H1 (cell line): Measurements from ENCODE around the gene BPIFB2. TPM values are rescaled to one million over a fixed set of nuclear protein-coding genes. Genes with fewer than 3 reads are reported as not detected.

ENCODE experiments used
- CHD1 ChIP-seq: IDR thresholded peaks from 2 replicates; pipeline ENCODE4 v1.6.1; 2012; ENCODE audit warnings: low read depth, low read length, improper control_type of control experiment
- CTCF ChIP-seq, 3 experiments: IDR thresholded peaks; 1 replicate in 2 of 3; 2 replicates in 1 of 3; pipeline versions ENCODE4 v1.5.1 to v1.6.1; 2011; ENCODE audit warnings: low read length in 3 of 3, mild to moderate bottlenecking in 3 of 3, inconsistent platforms in 2 of 3, low read depth in 1 of 3, moderate library complexity in 1 of 3; ENCODE audit not compliant: insufficient read depth in 1 of 3; ENCODE audit errors: control extremely low read depth in 1 of 3
- HDAC2 ChIP-seq, 2 experiments: fragments of 300-600 bp in 1 of 2; sonication (generic) in 1 of 2; IDR thresholded peaks; 2 replicates each; pipeline ENCODE4 v1.6.1; 2011 to 2012; ENCODE audit warnings: low read depth in 2 of 2, low read length in 2 of 2, mild to moderate bottlenecking in 2 of 2, moderate library complexity in 2 of 2, borderline replicate concordance in 1 of 2, inconsistent platforms in 1 of 2
- HDAC6 ChIP-seq: IDR thresholded peaks from one replicate; pipeline ENCODE4 v1.7.1; 2012; ENCODE audit warnings: low read depth, mild to moderate bottlenecking, inconsistent platforms, low read length, moderate library complexity
- JUN ChIP-seq: IDR thresholded peaks from 2 replicates; pipeline ENCODE4 v1.6.1; 2011; ENCODE audit warnings: low read depth, mild to moderate bottlenecking, improper control_type of control experiment, low read length
- KDM4A ChIP-seq: IDR thresholded peaks from one replicate; pipeline ENCODE4 v1.7.1; 2012; ENCODE audit warnings: low read depth, mild to moderate bottlenecking, moderate library complexity, low read length, inconsistent platforms; ENCODE audit not compliant: severe bottlenecking
- NANOG ChIP-seq: IDR thresholded peaks from 2 replicates; pipeline ENCODE4 v1.6.1; 2011; ENCODE audit warnings: low read length, low read depth, mild to moderate bottlenecking, inconsistent platforms; ENCODE audit not compliant: insufficient read depth, poor library complexity, severe bottlenecking
- TBP ChIP-seq: IDR thresholded peaks from 2 replicates; pipeline ENCODE4 v1.6.1; 2011; ENCODE audit warnings: low read depth, low read length, improper control_type of control experiment
- TCF12 ChIP-seq: IDR thresholded peaks from 2 replicates; pipeline ENCODE4 v1.6.1; 2011; ENCODE audit warnings: low read depth, mild to moderate bottlenecking, low read length
- polyA plus RNA-seq, 7 experiments: library from polyadenylated mRNA; depleted of rRNA in 3 of 7; stranded (reverse) in 5 of 7; unstranded in 2 of 7; fragments of >200 nt in 5 of 7; fragments of 200-250 nt in 2 of 7; gene quantifications; 1 replicate in 5 of 7; 2 replicates in 1 of 7; 4 replicates in 1 of 7; pipeline versions ENCODE4 v1.2.1 to v1.2.3, GENCODE V29; 2011 to 2013; ENCODE audit warnings: missing spikeins in 2 of 7, mixed read lengths in 2 of 7
- total RNA-seq: library from RNA; stranded (reverse); fragmentation: NEBNext Ultra II Directional; extraction: Animal tissue kit (Norgen Biotek cat#: 25700); gene quantifications from 2 replicates; pipeline ENCODE4 v1.2.1, GENCODE V29; 2021

Gene BPIFB2
- total and polyA plus RNA-seq, 2 of the 8 experiments (the other 6 are each of a cell fraction or from before 2014, with no cell fraction given) = not detected

- TF ChIP-seq CTCF (IDR thresholded peaks at IDR 0.05; ENCODE audit: control extremely low read depth in 1 of 3, insufficient read depth in 1 of 3, low read depth in 1 of 3, low read length in 3 of 3) (no peak), KDM4A (no peak), HDAC2 (IDR thresholded peaks at IDR 0.05; ENCODE audit: borderline replicate concordance in 1 of 2, low read depth in 2 of 2, low read length in 2 of 2) (no peak), JUN (no peak), CHD1 (no peak), TBP (no peak), NANOG (no peak), HDAC6 (no peak), TCF12 (no peak)
Measured at GRCh38 chr20:33061658-33062028, 54.1 kb downstream of the BPIFB2 start (continued).
